H1 (cell line): ENCODE data around the gene GREB1. TPM values are rescaled to one million over a fixed set of nuclear protein-coding genes. Genes with fewer than 3 reads are reported as not detected.

Experiments
- HDAC2 ChIP-seq, 2 experiments: fragments of 300-600 bp in 1 of 2; sonication (generic) in 1 of 2; IDR thresholded peaks; 2 replicates each; pipeline ENCODE4 v1.6.1; 2011 to 2012; ENCODE audit warnings: low read depth in 2 of 2, low read length in 2 of 2, mild to moderate bottlenecking in 2 of 2, moderate library complexity in 2 of 2, borderline replicate concordance in 1 of 2, inconsistent platforms in 1 of 2
- SAP30 ChIP-seq: fragments of 300-600 bp; sonication (generic); IDR thresholded peaks from 2 replicates; pipeline ENCODE4 v1.7.1; 2012; ENCODE audit warnings: low read length, moderate library complexity, mild to moderate bottlenecking, inconsistent platforms; ENCODE audit not compliant: insufficient read depth, insufficient replicate concordance
- SIRT6 ChIP-seq: IDR thresholded peaks from one replicate; pipeline ENCODE4 v1.7.1; 2012; ENCODE audit warnings: low read length, inconsistent platforms
- SIX5 ChIP-seq: IDR thresholded peaks from 2 replicates; pipeline ENCODE4 v1.6.1; 2011; ENCODE audit warnings: mild to moderate bottlenecking, low read depth, low read length
- polyA plus RNA-seq, 7 experiments: library from polyadenylated mRNA; depleted of rRNA in 3 of 7; stranded (reverse) in 5 of 7; unstranded in 2 of 7; fragments of >200 nt in 5 of 7; fragments of 200-250 nt in 2 of 7; gene quantifications; 1 replicate in 5 of 7; 2 replicates in 1 of 7; 4 replicates in 1 of 7; pipeline versions ENCODE4 v1.2.1 to v1.2.3, GENCODE V29; 2011 to 2013; ENCODE audit warnings: missing spikeins in 2 of 7, mixed read lengths in 2 of 7
- total RNA-seq: library from RNA; stranded (reverse); fragmentation: NEBNext Ultra II Directional; extraction: Animal tissue kit (Norgen Biotek cat#: 25700); gene quantifications from 2 replicates; pipeline ENCODE4 v1.2.1, GENCODE V29; 2021
- TF ChIP-seq, protein P1 (sequence below): fragments of 300-600 bp; sonication (generic); IDR thresholded peaks from 2 replicates; pipeline ENCODE4 v1.7.1; 2012; ENCODE audit warnings: low read length, moderate library complexity, mild to moderate bottlenecking, inconsistent platforms; ENCODE audit not compliant: insufficient replicate concordance
- TF ChIP-seq, protein P2 (sequence below): IDR thresholded peaks from 2 replicates; pipeline ENCODE4 v1.6.1; 2011; ENCODE audit warnings: low read depth, mild to moderate bottlenecking, low read length; ENCODE audit not compliant: insufficient read depth

GREB1 gene
- total and polyA plus RNA-seq, 2 of the 8 experiments (the other 6 are each of a cell fraction or from before 2014, with no cell fraction given), result 7.9 to 43.4 TPM

DNA sequence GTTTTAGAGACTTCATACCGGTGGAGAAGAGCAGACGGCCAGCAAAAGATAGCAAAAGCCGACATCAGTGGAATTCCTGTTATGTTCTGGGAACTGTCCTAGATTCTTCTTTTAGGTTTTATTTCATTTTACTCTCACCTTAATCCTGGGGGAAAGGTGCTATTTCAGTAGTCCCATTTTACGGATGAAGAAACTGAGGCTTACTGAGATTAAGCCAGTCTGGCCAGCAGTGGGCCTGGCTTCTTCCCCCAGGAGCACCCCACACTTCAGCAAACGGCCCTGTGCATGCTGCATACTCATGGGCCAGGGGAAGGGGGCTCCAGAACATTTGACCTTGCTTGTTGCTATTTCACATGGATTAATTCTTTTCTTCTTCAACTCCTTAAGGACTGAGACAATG, 79.5 kb downstream of the GREB1 start (continued):
- TF ChIP-seq, protein P1, sequence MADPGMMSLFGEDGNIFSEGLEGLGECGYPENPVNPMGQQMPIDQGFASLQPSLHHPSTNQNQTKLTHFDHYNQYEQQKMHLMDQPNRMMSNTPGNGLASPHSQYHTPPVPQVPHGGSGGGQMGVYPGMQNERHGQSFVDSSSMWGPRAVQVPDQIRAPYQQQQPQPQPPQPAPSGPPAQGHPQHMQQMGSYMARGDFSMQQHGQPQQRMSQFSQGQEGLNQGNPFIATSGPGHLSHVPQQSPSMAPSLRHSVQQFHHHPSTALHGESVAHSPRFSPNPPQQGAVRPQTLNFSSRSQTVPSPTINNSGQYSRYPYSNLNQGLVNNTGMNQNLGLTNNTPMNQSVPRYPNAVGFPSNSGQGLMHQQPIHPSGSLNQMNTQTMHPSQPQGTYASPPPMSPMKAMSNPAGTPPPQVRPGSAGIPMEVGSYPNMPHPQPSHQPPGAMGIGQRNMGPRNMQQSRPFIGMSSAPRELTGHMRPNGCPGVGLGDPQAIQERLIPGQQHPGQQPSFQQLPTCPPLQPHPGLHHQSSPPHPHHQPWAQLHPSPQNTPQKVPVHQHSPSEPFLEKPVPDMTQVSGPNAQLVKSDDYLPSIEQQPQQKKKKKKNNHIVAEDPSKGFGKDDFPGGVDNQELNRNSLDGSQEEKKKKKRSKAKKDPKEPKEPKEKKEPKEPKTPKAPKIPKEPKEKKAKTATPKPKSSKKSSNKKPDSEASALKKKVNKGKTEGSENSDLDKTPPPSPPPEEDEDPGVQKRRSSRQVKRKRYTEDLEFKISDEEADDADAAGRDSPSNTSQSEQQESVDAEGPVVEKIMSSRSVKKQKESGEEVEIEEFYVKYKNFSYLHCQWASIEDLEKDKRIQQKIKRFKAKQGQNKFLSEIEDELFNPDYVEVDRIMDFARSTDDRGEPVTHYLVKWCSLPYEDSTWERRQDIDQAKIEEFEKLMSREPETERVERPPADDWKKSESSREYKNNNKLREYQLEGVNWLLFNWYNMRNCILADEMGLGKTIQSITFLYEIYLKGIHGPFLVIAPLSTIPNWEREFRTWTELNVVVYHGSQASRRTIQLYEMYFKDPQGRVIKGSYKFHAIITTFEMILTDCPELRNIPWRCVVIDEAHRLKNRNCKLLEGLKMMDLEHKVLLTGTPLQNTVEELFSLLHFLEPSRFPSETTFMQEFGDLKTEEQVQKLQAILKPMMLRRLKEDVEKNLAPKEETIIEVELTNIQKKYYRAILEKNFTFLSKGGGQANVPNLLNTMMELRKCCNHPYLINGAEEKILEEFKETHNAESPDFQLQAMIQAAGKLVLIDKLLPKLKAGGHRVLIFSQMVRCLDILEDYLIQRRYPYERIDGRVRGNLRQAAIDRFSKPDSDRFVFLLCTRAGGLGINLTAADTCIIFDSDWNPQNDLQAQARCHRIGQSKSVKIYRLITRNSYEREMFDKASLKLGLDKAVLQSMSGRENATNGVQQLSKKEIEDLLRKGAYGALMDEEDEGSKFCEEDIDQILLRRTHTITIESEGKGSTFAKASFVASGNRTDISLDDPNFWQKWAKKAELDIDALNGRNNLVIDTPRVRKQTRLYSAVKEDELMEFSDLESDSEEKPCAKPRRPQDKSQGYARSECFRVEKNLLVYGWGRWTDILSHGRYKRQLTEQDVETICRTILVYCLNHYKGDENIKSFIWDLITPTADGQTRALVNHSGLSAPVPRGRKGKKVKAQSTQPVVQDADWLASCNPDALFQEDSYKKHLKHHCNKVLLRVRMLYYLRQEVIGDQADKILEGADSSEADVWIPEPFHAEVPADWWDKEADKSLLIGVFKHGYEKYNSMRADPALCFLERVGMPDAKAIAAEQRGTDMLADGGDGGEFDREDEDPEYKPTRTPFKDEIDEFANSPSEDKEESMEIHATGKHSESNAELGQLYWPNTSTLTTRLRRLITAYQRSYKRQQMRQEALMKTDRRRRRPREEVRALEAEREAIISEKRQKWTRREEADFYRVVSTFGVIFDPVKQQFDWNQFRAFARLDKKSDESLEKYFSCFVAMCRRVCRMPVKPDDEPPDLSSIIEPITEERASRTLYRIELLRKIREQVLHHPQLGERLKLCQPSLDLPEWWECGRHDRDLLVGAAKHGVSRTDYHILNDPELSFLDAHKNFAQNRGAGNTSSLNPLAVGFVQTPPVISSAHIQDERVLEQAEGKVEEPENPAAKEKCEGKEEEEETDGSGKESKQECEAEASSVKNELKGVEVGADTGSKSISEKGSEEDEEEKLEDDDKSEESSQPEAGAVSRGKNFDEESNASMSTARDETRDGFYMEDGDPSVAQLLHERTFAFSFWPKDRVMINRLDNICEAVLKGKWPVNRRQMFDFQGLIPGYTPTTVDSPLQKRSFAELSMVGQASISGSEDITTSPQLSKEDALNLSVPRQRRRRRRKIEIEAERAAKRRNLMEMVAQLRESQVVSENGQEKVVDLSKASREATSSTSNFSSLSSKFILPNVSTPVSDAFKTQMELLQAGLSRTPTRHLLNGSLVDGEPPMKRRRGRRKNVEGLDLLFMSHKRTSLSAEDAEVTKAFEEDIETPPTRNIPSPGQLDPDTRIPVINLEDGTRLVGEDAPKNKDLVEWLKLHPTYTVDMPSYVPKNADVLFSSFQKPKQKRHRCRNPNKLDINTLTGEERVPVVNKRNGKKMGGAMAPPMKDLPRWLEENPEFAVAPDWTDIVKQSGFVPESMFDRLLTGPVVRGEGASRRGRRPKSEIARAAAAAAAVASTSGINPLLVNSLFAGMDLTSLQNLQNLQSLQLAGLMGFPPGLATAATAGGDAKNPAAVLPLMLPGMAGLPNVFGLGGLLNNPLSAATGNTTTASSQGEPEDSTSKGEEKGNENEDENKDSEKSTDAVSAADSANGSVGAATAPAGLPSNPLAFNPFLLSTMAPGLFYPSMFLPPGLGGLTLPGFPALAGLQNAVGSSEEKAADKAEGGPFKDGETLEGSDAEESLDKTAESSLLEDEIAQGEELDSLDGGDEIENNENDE, result no peak
- TF ChIP-seq HDAC2 (IDR thresholded peaks at IDR 0.05; ENCODE audit: borderline replicate concordance in 1 of 2, low read depth in 2 of 2, low read length in 2 of 2) (no peak), SAP30 (no peak), SIX5 (no peak), SIRT6 (no peak)
- TF ChIP-seq, protein P2, sequence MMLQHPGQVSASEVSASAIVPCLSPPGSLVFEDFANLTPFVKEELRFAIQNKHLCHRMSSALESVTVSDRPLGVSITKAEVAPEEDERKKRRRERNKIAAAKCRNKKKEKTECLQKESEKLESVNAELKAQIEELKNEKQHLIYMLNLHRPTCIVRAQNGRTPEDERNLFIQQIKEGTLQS, result no peak
